ENCODE measurements around the gene TMEM176B.
A peak's percentile ranks its signal among the peaks of the same experiment; 100 is the strongest.

TMEM176B gene

DNA sequence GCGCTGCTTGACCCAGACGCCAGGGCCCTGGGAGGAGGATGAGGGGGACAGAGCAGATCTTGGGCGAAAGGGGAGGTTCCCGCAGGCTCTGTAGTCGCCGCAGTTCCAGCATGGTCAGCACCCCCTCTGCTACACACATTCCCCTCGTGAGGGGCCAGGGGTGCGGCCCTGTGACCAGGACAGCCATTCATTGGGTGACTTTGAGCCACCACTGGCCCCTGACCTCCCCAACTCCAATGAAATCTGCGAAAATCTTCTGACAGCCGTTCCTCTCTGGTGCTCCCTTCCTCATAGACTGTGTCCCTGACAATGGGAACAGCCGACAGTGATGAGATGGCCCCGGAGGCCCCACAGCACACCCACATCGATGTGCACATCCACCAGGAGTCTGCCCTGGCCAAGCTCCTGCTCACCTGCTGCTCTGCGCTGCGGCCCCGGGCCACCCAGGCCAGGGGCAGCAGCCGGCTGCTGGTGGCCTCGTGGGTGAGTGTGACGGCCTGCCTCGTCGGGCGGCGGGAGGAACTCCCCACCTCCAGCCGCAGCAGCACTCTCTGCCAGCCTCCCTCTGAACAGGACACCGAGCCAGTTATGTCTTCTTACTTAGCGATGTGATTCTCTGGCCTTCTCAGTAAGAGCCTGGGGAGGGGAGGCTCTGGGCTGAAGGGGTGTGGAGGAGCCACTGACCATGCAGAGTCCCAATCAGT is 1.2 kb upstream of the TMEM176B start:
- no CpG with 5 or more reads among the region's 26 CpGs for WGBS (ENCODE audit: extremely low coverage, insufficient coverage, low lambda C conversion rate)
- Histone ChIP-seq H3K18ac (ENCODE audit: low read length) (no peak overlapping the region), H3K4me3 (ENCODE audit: low read length) (no peak overlapping the region), H2BK5ac (ENCODE audit: low read length) (no peak overlapping the region), H3K79me2 (ENCODE audit: control insufficient read depth, insufficient read depth, low read length) (no peaks in the 10 kb centered on the region), H3K4me2 (ENCODE audit: low read length) (no peak overlapping the region), H3K4me1 (ENCODE audit: control insufficient read depth, low read depth, low read length) (no peaks in the 10 kb centered on the region), H3K9ac (ENCODE audit: low read length) (no peak overlapping the region), H2BK15ac (replicated peaks; ENCODE audit: low read depth) (no peak overlapping the region), H3K23ac (ENCODE audit: low read length) (no peak overlapping the region), H2AK5ac (ENCODE audit: low read length) (no peak overlapping the region), H2BK120ac (ENCODE audit: low read depth, low read length) (no peak overlapping the region), H3K36me3 (ENCODE audit: control insufficient read depth, insufficient read depth, low read length) (no peaks in the 10 kb centered on the region), H3K27ac (ENCODE audit: low read depth, low read length) (no peak overlapping the region), H3K27me3 (ENCODE audit: insufficient read depth, low read length, poor library complexity) (peaks cover 33% of the 10 kb centered on the region), H4K5ac (ENCODE audit: low read length) (no peak overlapping the region), H3K56ac (ENCODE audit: low read length) (no peak overlapping the region), H4K8ac (ENCODE audit: low read depth, low read length) (no peak overlapping the region), H3K79me1 (ENCODE audit: low read length) (no peaks in the 10 kb centered on the region), H3K4ac (ENCODE audit: low read depth, low read length) (no peak overlapping the region)
- no peak for DNase-seq

DNA sequence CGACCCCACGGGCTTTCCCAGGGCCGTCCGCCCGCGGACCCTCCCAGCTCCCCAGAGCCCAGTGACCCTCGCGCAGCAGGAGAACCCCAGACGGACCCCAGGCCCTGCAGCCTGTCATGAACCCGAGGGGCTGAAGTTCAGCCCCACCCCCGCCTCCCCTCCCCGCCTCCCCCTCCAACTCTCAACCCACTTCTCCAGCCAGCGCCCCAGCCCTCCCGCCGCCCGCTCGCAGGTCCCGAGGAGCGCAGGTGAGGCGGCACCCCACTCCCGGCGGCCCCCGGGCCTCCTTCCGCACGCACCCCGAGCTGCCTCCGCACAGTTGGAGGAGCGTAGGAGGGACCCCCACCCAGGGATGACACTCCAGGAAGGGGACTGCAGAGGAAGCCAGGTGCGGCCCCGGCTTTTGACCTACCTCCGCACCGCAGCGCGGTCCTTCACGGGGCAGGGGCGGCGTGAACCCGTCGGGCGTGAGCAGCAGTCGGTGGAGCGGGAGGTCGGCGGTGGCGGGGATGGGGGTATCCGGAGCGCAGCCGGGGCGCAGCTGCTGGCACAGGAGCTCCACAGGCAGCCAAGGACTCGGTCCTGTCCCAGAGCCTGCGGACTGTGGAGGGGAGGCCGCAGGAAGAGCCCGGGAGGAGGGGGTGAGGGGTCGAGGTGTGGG is 547 bp upstream of the TMEM176B start, which contains the start of gene TMEM176A:
TMEM176A (plus strand) TSS at position 189 of the 661 bp plus-strand sequence. CDS start 782 bp downstream, outside the sequence.
- Histone ChIP-seq H4K5ac (ENCODE audit: low read length) (no peak within 1 kb of the TSS), H3K36me3 (ENCODE audit: control insufficient read depth, insufficient read depth, low read length) (no peaks in the 10 kb centered on the region), H3K18ac (ENCODE audit: low read length) (no peak within 1 kb of the TSS), H3K79me2 (ENCODE audit: control insufficient read depth, insufficient read depth, low read length) (no peaks in the 10 kb centered on the region), H3K4me3 (ENCODE audit: low read length) (no peak within 1 kb of the TSS), H3K79me1 (ENCODE audit: low read length) (no peaks in the 10 kb centered on the region), H3K4ac (ENCODE audit: low read depth, low read length) (no peak within 1 kb of the TSS), H3K23ac (ENCODE audit: low read length) (no peak within 1 kb of the TSS), H3K27me3 (ENCODE audit: insufficient read depth, low read length, poor library complexity) (peaks cover 33% of the 10 kb centered on the region), H3K27ac (ENCODE audit: low read depth, low read length) (no peak within 1 kb of the TSS), H2AK5ac (ENCODE audit: low read length) (no peak within 1 kb of the TSS), H3K4me1 (ENCODE audit: control insufficient read depth, low read depth, low read length) (no peaks in the 10 kb centered on the region), H2BK5ac (ENCODE audit: low read length) (no peak within 1 kb of the TSS), H3K4me2 (ENCODE audit: low read length) (peak within 1 kb of the TSS; percentile 38), H3K56ac (ENCODE audit: low read length) (no peak within 1 kb of the TSS), H2BK120ac (ENCODE audit: low read depth, low read length) (no peak within 1 kb of the TSS), H4K8ac (ENCODE audit: low read depth, low read length) (no peak within 1 kb of the TSS), H2BK15ac (replicated peaks; ENCODE audit: low read depth) (no peak within 1 kb of the TSS), H3K9ac (ENCODE audit: low read length) (no peak within 1 kb of the TSS)
- DNase-seq = no peak
- WGBS (ENCODE audit: extremely low coverage, insufficient coverage, low lambda C conversion rate) = no CpG with 5 or more reads among the region's 54 CpGs

DNA sequence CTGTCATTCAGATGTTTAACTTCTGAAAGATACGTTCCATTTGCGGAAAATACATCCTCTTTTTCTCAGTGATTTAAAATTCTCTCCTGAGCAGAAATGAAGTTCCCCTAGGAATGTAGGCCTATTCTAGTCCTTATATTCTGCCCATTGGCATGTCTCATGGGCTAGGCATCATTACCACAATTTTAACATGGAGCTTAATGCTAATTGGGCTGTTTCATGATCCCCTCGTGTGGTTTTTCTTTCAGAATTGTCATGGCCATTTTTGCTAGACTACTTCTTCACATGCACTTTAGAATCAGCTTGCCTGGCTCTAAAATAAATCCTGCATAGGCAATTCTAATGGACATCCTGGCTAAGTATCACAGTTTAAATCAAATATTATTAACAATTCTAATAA is 1.0 kb downstream of the TMEM176B start:
- Histone ChIP-seq H2BK15ac (replicated peaks; ENCODE audit: low read depth) (no peak overlapping the region), H3K27ac (ENCODE audit: low read depth, low read length) (no peak overlapping the region)

DNA sequence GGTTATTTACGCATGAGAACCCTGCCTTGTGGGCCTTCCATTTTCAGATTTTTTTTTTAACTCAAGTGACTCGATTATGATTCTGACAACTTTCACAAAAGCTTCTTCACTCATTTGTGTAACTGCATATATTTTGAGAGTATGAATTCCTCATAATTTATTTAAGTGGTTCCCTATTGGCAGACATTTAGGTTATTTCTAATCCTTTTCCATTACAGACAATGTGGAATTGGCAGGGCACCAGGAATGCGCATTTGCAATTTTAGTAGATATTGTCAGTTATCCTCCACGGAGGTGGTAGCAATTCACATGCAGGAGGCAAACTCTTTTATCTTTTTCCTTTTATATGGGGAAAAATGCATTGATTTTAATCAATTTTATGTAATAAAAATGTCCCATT is 2.5 kb downstream of the TMEM176B start:
- Histone ChIP-seq H3K23ac (ENCODE audit: low read length) (no peak overlapping the region), H3K27me3 (ENCODE audit: insufficient read depth, low read length, poor library complexity) (peaks cover 31% of the 10 kb centered on the region), H2BK15ac (replicated peaks; ENCODE audit: low read depth) (no peak overlapping the region), H3K4me1 (ENCODE audit: control insufficient read depth, low read depth, low read length) (no peaks in the 10 kb centered on the region), H4K5ac (ENCODE audit: low read length) (no peak overlapping the region), H3K18ac (ENCODE audit: low read length) (no peak overlapping the region), H3K27ac (ENCODE audit: low read depth, low read length) (no peak overlapping the region), H3K56ac (ENCODE audit: low read length) (no peak overlapping the region), H3K4ac (ENCODE audit: low read depth, low read length) (no peak overlapping the region), H3K79me2 (ENCODE audit: control insufficient read depth, insufficient read depth, low read length) (no peaks in the 10 kb centered on the region), H2BK120ac (ENCODE audit: low read depth, low read length) (no peak overlapping the region), H4K8ac (ENCODE audit: low read depth, low read length) (no peak overlapping the region), H3K79me1 (ENCODE audit: low read length) (no peaks in the 10 kb centered on the region), H2BK5ac (ENCODE audit: low read length) (no peak overlapping the region), H3K36me3 (ENCODE audit: control insufficient read depth, insufficient read depth, low read length) (no peaks in the 10 kb centered on the region), H3K4me3 (ENCODE audit: low read length) (no peak overlapping the region), H2AK5ac (ENCODE audit: low read length) (no peak overlapping the region), H3K4me2 (ENCODE audit: low read length) (no peak overlapping the region), H3K9ac (ENCODE audit: low read length) (no peak overlapping the region)
- DNase-seq = no peak
- no CpG with 5 or more reads among the region's 4 CpGs for WGBS (ENCODE audit: extremely low coverage, insufficient coverage, low lambda C conversion rate)

More for the DNA sequence above, 1.0 kb downstream of the TMEM176B start:
- H3K56ac ChIP-seq (ENCODE audit: low read length) = no peak overlapping the region
- peaks cover 33% of the 10 kb centered on the region for H3K27me3 ChIP-seq (ENCODE audit: insufficient read depth, low read length, poor library complexity)
- H3K36me3 ChIP-seq (ENCODE audit: control insufficient read depth, insufficient read depth, low read length) = no peaks in the 10 kb centered on the region
- no peaks in the 10 kb centered on the region for H3K79me2 ChIP-seq (ENCODE audit: control insufficient read depth, insufficient read depth, low read length)
- H3K18ac ChIP-seq (ENCODE audit: low read length) = no peak overlapping the region
- no peak overlapping the region for H3K4ac ChIP-seq (ENCODE audit: low read depth, low read length)
- H3K23ac ChIP-seq (ENCODE audit: low read length) = no peak overlapping the region
- H3K9ac ChIP-seq (ENCODE audit: low read length) = no peak overlapping the region
- H3K79me1 ChIP-seq (ENCODE audit: low read length) = no peaks in the 10 kb centered on the region
- no peak overlapping the region for H4K8ac ChIP-seq (ENCODE audit: low read depth, low read length)
- no peak overlapping the region for H3K4me2 ChIP-seq (ENCODE audit: low read length)
- no peak overlapping the region for H2BK120ac ChIP-seq (ENCODE audit: low read depth, low read length)
- no peak overlapping the region for H2AK5ac ChIP-seq (ENCODE audit: low read length)
- DNase-seq = no peak
- H3K4me1 ChIP-seq (ENCODE audit: control insufficient read depth, low read depth, low read length) = no peaks in the 10 kb centered on the region
- H2BK5ac ChIP-seq (ENCODE audit: low read length) = no peak overlapping the region
- no peak overlapping the region for H3K4me3 ChIP-seq (ENCODE audit: low read length)
- no peak overlapping the region for H4K5ac ChIP-seq (ENCODE audit: low read length)
- WGBS (ENCODE audit: extremely low coverage, insufficient coverage, low lambda C conversion rate) = no CpG with 5 or more reads among the region's 3 CpGs

DNA sequence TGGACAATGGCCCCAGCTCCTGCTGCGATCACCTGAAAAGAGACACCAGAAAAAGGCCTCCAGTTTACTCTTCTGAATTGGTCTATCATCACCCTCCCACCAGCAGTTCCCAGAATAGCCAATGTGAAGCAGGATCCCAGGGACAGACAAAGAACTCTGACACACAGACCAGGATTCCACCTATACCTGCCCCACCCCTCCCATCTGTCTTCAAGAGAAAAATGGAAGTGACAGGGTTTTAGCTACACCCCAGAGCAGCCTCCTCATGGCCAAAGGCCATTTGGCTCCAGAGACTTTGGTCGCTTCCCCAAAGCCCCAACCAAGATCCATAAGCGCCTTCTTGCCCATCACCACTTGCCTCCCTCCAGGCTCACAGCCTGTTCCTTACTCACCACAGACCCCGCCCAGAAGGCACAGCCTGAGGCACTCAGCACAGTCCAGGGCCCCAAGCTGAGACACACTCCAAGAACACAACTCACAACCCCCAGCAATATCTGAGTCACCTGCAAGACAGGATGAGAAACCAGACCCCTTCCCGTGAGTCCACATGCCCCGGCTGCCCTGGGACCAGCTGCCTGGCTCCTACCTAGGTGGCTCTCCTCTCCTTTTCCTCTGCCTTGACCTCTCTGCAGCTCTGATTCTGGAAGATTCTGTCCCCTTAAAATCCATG is 6.5 kb downstream of the TMEM176B start:
- Histone ChIP-seq H3K9ac (ENCODE audit: low read length) (no peak overlapping the region), H2AK5ac (ENCODE audit: low read length) (no peak overlapping the region), H3K18ac (ENCODE audit: low read length) (no peak overlapping the region), H4K5ac (ENCODE audit: low read length) (no peak overlapping the region), H3K4me3 (ENCODE audit: low read length) (no peak overlapping the region), H3K56ac (ENCODE audit: low read length) (no peak overlapping the region), H2BK15ac (replicated peaks; ENCODE audit: low read depth) (no peak overlapping the region), H3K79me1 (ENCODE audit: low read length) (no peaks in the 10 kb centered on the region), H4K8ac (ENCODE audit: low read depth, low read length) (no peak overlapping the region), H3K4me2 (ENCODE audit: low read length) (no peak overlapping the region), H3K4ac (ENCODE audit: low read depth, low read length) (no peak overlapping the region), H3K4me1 (ENCODE audit: control insufficient read depth, low read depth, low read length) (no peaks in the 10 kb centered on the region), H2BK5ac (ENCODE audit: low read length) (no peak overlapping the region), H3K27me3 (ENCODE audit: insufficient read depth, low read length, poor library complexity) (no peaks in the 10 kb centered on the region), H2BK120ac (ENCODE audit: low read depth, low read length) (no peak overlapping the region), H3K36me3 (ENCODE audit: control insufficient read depth, insufficient read depth, low read length) (no peaks in the 10 kb centered on the region), H3K23ac (ENCODE audit: low read length) (no peak overlapping the region), H3K27ac (ENCODE audit: low read depth, low read length) (no peak overlapping the region), H3K79me2 (ENCODE audit: control insufficient read depth, insufficient read depth, low read length) (no peaks in the 10 kb centered on the region)
- WGBS (ENCODE audit: extremely low coverage, insufficient coverage, low lambda C conversion rate) = no CpG with 5 or more reads among the region's 6 CpGs
- DNase-seq = no peak

All from mesendoderm (in vitro differentiated cells).